Endothelial cell of umbilical vein (primary cell): ENCODE results near the gene CDC42SE1. TPM values are rescaled to one million over a fixed set of nuclear protein-coding genes. Genes with fewer than 3 reads are reported as not detected.

Source experiments
- BruUV-seq: library from RNA; stranded (reverse); fragments of 400-500 nt; replicated peaks from 2 replicates; lab custom pipeline; 2021; lab: Mats Ljungman, UMichigan
- CTCF ChIA-PET: fragments of 300-600, 350-600 bp; sonication (Branson Sonifier 250); formaldehyde crosslinking; loops from one replicate; lab custom pipeline; 2021; ENCODE audit warnings: antibody characterized with exemption, inconsistent platforms; lab: Charles Lee
- POLR2A ChIA-PET: fragments of 300-600, 350-600 bp; sonication (Branson Sonifier 250); formaldehyde crosslinking; loops from one replicate; lab custom pipeline; 2021; ENCODE audit warnings: antibody characterized with exemption, inconsistent platforms; lab: Charles Lee
- DNase-seq: peaks from one replicate; pipeline ENCODE4 v3.0.0-alpha.2; 2011; ENCODE audit warnings: low read depth, low spot score
- FAIRE-seq: peaks from 2 replicates; lab custom pipeline; 2011; peaks lifted over from hg19 to GRCh38; lab: Jason Lieb, UNC
- H2AFZ ChIP-seq: 2 replicates; pipeline ENCODE4 v1.6.0; 2012; ENCODE audit warnings: low read depth, low read length, control low read depth, inconsistent platforms
- H3K27ac ChIP-seq: 2 replicates; pipeline ENCODE4 v1.5.1; 2011; ENCODE audit warnings: low read depth, mild to moderate bottlenecking, control low read depth, low read length, moderate library complexity; ENCODE audit not compliant: insufficient read depth
- H3K27me3 ChIP-seq, 2 experiments: 2 replicates each; pipeline versions ENCODE4 v1.6.0 to v1.6.1; 2011; ENCODE audit warnings: low read length in 2 of 2, mixed read lengths in 1 of 2; ENCODE audit not compliant: control insufficient read depth in 2 of 2, insufficient read depth in 2 of 2
- H3K36me3 ChIP-seq, 2 experiments: 2 replicates in 1 of 2; 3 replicates in 1 of 2; pipeline ENCODE4 v1.5.1; 2011; ENCODE audit warnings: low read length in 2 of 2, mild to moderate bottlenecking in 1 of 2, moderate library complexity in 1 of 2; ENCODE audit not compliant: control insufficient read depth in 2 of 2, insufficient read depth in 2 of 2; ENCODE audit errors: extremely low read depth in 1 of 2
- H3K4me1 ChIP-seq: 3 replicates; pipeline ENCODE4 v1.5.1; 2011; ENCODE audit warnings: mild to moderate bottlenecking, low read length; ENCODE audit not compliant: control insufficient read depth, insufficient read depth; ENCODE audit errors: extremely low read depth
- H3K4me2 ChIP-seq: 2 replicates; pipeline ENCODE4 v1.6.1; 2011; ENCODE audit warnings: low read length, control low read depth, mixed read lengths; ENCODE audit not compliant: insufficient read depth
- H3K4me3 ChIP-seq, 3 experiments: fragments of 200-600 bp in 1 of 3; sonication (generic), shearing (Covaris generic) in 1 of 3; replicated peaks in 1 of 3; 2 replicates each; pipeline ENCODE4 v1.5.1; 2011 to 2016; ENCODE audit warnings: control low read depth in 3 of 3, low read length in 3 of 3, mild to moderate bottlenecking in 2 of 3, inconsistent platforms in 1 of 3, low read depth in 1 of 3, moderate library complexity in 1 of 3; ENCODE audit not compliant: insufficient read depth in 1 of 3
- H3K79me2 ChIP-seq: 2 replicates; pipeline ENCODE4 v1.6.0; 2012; ENCODE audit warnings: low read length, inconsistent platforms; ENCODE audit not compliant: control insufficient read depth, insufficient read depth
- H3K9ac ChIP-seq: replicated peaks from 2 replicates; pipeline ENCODE3; 2011; ENCODE audit warnings: low read length, control low read depth; ENCODE audit not compliant: insufficient read depth; ENCODE audit errors: extremely low read depth
- H3K9me1 ChIP-seq: replicated peaks from 3 replicates; pipeline ENCODE4 v1.6.0; 2011; ENCODE audit warnings: mild to moderate bottlenecking, low read length; ENCODE audit not compliant: control insufficient read depth, insufficient read depth; ENCODE audit errors: extremely low read depth
- H3K9me3 ChIP-seq: replicated peaks from 2 replicates; pipeline ENCODE4 v1.5.1; 2012; ENCODE audit warnings: low read length, inconsistent platforms; ENCODE audit not compliant: control insufficient read depth, insufficient read depth
- H4K20me1 ChIP-seq: replicated peaks from 2 replicates; pipeline ENCODE3; 2011; ENCODE audit warnings: mild to moderate bottlenecking, low read length; ENCODE audit not compliant: control insufficient read depth, insufficient read depth; ENCODE audit errors: extremely low read depth
- FOS ChIP-seq: IDR thresholded peaks from 2 replicates; pipeline ENCODE4 v1.6.1; 2011; ENCODE audit warnings: mild to moderate bottlenecking, low read length, moderate library complexity, borderline replicate concordance; ENCODE audit not compliant: insufficient read depth
- JUN ChIP-seq: IDR thresholded peaks from 2 replicates; pipeline ENCODE4 v1.6.1; 2011; ENCODE audit warnings: borderline replicate concordance, low read depth; ENCODE audit not compliant: insufficient read length, insufficient read depth
- MYC ChIP-seq: IDR thresholded peaks from one replicate; pipeline ENCODE4 v1.6.1; 2011; ENCODE audit warnings: mild to moderate bottlenecking, low read depth, low read length
- POLR2A ChIP-seq: IDR thresholded peaks from 2 replicates; pipeline ENCODE4 v1.6.1; 2012; ENCODE audit warnings: low read depth, mild to moderate bottlenecking, control low read depth, low read length
- dilution Hi-C: fragments of 300-500 bp; cut with MboI; formaldehyde crosslinking; loops from one replicate; pipeline ENCODE4 v1.15.0; 2019; ENCODE audit warnings: low sequenced_read_pairs; ENCODE audit not compliant: extremely low pct_ligation_motif_present
- intact Hi-C: fragments of 100-400 bp; cut with micrococcal nuclease; formaldehyde crosslinking; loops from one replicate; pipeline ENCODE4 v1.10.0; 2022
- polyA plus RNA-seq, 4 experiments: library from polyadenylated mRNA; depleted of rRNA in 3 of 4; stranded (reverse) in 3 of 4; unstranded in 1 of 4; fragments of >200 nt; gene quantifications; 2 replicates each; pipeline versions ENCODE4 v1.2.1 to v1.2.3, GENCODE V29; 2011 to 2012; ENCODE audit warnings: missing spikeins in 1 of 4
- total RNA-seq: library from RNA; stranded (reverse); gene quantifications from 2 replicates; pipeline ENCODE4 v1.2.3, GENCODE V29; 2021
- TF ChIP-seq, protein P1 (sequence below), 2 donors: IDR thresholded peaks; 1 replicate in 1 of 2; 2 replicates in 1 of 2; pipeline ENCODE4 v1.5.1; 2011; ENCODE audit warnings: low read length in 2 of 2, mild to moderate bottlenecking in 2 of 2, moderate library complexity in 2 of 2, control low read depth in 1 of 2, inconsistent platforms in 1 of 2, low read depth in 1 of 2; ENCODE audit not compliant: insufficient read depth in 1 of 2; ENCODE audit errors: extremely low read depth in 1 of 2

CDC42SE1 gene
- total and polyA plus RNA-seq, 2 donors (not counting 3 experiments of a cell fraction or from before 2014, with no cell fraction given): 59.6 to 85.9 TPM

DNA sequence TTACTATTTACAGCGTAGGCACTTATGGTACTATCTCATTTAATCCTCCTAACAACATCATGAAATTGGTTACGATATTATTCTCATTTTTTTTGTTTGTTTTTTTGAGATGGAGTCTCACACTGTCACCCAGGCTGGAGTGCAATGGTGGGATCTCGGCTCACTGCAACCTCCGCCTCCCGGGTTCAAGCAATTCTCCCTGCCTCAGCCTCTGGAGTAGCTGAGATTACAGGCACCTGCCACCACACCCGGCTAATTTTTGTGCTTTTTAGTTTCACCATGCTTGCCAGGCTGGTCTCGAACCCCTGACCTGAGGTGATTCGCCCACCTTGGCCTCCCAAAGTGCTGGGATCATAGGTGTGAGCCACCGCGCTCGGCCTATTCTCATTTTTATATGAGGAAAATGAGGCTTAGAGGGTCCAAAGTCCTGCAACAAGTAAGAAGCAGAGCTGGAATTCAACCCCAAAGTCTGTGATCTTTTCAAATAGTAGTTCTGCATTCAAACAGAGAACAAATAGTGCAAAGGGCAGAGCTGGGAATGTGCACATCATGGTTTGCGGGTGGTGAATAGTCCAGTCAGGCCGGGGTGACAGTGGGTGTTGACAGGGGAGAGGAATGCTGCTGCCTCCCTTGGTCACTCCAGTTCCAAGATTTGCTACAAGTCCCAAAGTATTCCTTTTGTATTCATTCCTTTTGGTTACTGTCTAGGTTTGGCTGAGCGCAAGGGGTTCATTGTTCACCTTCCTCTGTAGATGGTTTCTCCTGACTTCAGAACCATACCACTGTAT, 46.5 kb downstream of the CDC42SE1 start:
- Histone ChIP-seq H3K27ac (no peak overlapping the region), H2AFZ (no peak overlapping the region), H3K79me2 (no peaks in the 10 kb centered on the region), H3K27me3 (no peaks in the 10 kb centered on the region), H3K4me3 (no peak overlapping the region), H4K20me1 (no peaks in the 10 kb centered on the region), H3K4me2 (no peak overlapping the region), H3K9ac (no peak overlapping the region), H3K36me3 (no peaks in the 10 kb centered on the region), H3K9me1 (no peaks in the 10 kb centered on the region), H3K9me3 (no peaks in the 10 kb centered on the region), H3K4me1 (peaks cover 8% of the 10 kb centered on the region)
- DNase-seq (no peak), FAIRE-seq (no peak)
- ChIA-PET CTCF (interaction anchor here (0.7 to 1.6 kb wide), 2 partner anchors 17 to 35 kb away, joined by 3 to 5 read pairs; partner anchors contain the start of gene C1orf56), POLR2A (no interaction called here)
- no TSS peak for BruUV-seq
- TF ChIP-seq MYC (no peak), FOS (no peak), POLR2A (no peak), JUN (no peak)
- intact Hi-C loops: no loop called here
- dilution Hi-C loops: no loop called here

DNA sequence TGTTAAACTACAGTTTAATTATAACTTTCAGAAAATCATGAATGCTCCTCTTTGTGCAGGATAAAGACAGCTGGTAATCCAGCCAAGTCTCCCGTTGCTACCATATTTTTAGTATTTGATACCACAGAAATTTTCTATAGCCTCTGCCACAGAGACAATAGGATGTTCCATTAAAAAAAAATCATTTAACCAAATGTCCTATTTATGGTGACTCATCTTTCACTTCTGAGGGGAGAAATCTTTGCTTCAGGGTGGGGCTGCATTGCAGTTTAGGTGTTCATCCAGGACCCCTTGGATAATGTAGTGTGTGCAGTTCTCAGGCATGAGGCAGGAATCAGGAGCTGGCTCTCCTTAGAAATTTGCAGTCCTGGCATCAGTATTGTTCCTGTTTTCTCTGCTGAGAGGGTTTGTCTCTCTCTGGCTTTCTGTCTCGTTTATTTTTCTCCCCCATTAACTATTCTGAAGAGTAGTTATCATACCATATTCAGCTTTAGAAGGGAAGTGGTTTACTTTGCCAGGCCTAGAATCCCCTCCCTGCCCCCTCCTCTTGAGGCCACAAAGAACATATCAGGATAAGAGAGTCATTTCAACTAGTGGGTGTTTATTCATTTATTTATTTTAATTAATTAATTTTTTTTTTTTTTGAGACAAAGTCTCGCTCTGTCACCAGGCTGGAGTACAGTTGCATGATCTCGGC, 48.1 kb downstream of the CDC42SE1 start:
- H3K9ac ChIP-seq: no peak overlapping the region
- no peak for DNase-seq
- H3K4me1 ChIP-seq: peaks cover 21% of the 10 kb centered on the region
- no peaks in the 10 kb centered on the region for H3K36me3 ChIP-seq
- no peaks in the 10 kb centered on the region for H3K27me3 ChIP-seq
- H3K9me3 ChIP-seq: no peaks in the 10 kb centered on the region
- BruUV-seq: no TSS peak
- no peaks in the 10 kb centered on the region for H3K9me1 ChIP-seq
- H3K4me2 ChIP-seq: no peak overlapping the region
- H3K27ac ChIP-seq: no peak overlapping the region
- dilution Hi-C loops (no loop called here), intact Hi-C loops (no loop called here)
- no peaks in the 10 kb centered on the region for H3K79me2 ChIP-seq
- POLR2A ChIA-PET: interaction anchor here (0.7 kb wide), 1 partner anchor 460 kb away, joined by 5 read pairs; no protein-coding TSS in a partner anchor
- H3K4me3 ChIP-seq: no peak overlapping the region
- TF ChIP-seq, protein P1, sequence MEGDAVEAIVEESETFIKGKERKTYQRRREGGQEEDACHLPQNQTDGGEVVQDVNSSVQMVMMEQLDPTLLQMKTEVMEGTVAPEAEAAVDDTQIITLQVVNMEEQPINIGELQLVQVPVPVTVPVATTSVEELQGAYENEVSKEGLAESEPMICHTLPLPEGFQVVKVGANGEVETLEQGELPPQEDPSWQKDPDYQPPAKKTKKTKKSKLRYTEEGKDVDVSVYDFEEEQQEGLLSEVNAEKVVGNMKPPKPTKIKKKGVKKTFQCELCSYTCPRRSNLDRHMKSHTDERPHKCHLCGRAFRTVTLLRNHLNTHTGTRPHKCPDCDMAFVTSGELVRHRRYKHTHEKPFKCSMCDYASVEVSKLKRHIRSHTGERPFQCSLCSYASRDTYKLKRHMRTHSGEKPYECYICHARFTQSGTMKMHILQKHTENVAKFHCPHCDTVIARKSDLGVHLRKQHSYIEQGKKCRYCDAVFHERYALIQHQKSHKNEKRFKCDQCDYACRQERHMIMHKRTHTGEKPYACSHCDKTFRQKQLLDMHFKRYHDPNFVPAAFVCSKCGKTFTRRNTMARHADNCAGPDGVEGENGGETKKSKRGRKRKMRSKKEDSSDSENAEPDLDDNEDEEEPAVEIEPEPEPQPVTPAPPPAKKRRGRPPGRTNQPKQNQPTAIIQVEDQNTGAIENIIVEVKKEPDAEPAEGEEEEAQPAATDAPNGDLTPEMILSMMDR (IDR thresholded peaks at IDR 0.05; ENCODE audit: extremely low read depth in 1 of 2, insufficient read depth in 1 of 2, low read depth in 1 of 2, low read length in 2 of 2): no peak
- TF ChIP-seq FOS: peak; percentile 14
- CTCF ChIA-PET: interaction anchor here (0.7 to 1.7 kb wide), 4 partner anchors 13 to 153 kb away, joined by 3 to 5 read pairs (median 4); partner anchors contain the start of gene C1orf56
- H2AFZ ChIP-seq: no peak overlapping the region
- FAIRE-seq: no peak
- no peaks in the 10 kb centered on the region for H4K20me1 ChIP-seq
